HEK293T (cell line): ENCODE measurements around the gene KIFC3.

Experiments used
- ARNT ChIP-seq: fragments of 450-650 bp; IDR thresholded peaks from 2 replicates; pipeline ENCODE4 v1.6.1; 2017; ENCODE audit warnings: mild to moderate bottlenecking
- BHLHE40 ChIP-seq: fragments of 450-650 bp; IDR thresholded peaks from 2 replicates; pipeline ENCODE4 v1.6.1; 2016; ENCODE audit warnings: mild to moderate bottlenecking, moderate library complexity, borderline replicate concordance
- FOXA1 ChIP-seq: fragments of 450-650 bp; IDR thresholded peaks from 2 replicates; pipeline ENCODE4 v1.6.1; 2016; ENCODE audit warnings: mild to moderate bottlenecking
- FOXK2 ChIP-seq: fragments of 450-650 bp; IDR thresholded peaks from 2 replicates; pipeline ENCODE4 v1.6.1; 2016; ENCODE audit warnings: mild to moderate bottlenecking
- HDGF ChIP-seq: fragments of 450-650 bp; IDR thresholded peaks from 2 replicates; pipeline ENCODE4 v1.6.1; 2017; ENCODE audit warnings: antibody characterized with exemption, borderline replicate concordance
- LEF1 ChIP-seq: fragments of 450-650 bp; IDR thresholded peaks from 2 replicates; pipeline ENCODE4 v1.6.1; 2017; ENCODE audit warnings: mild to moderate bottlenecking, borderline replicate concordance
- NFRKB ChIP-seq: fragments of 450-650 bp; IDR thresholded peaks from 2 replicates; pipeline ENCODE4 v1.6.1; 2016; ENCODE audit warnings: mild to moderate bottlenecking, moderate library complexity
- SP1 ChIP-seq: fragments of 450-650 bp; IDR thresholded peaks from 2 replicates; pipeline ENCODE4 v1.6.1; 2017
- TARDBP ChIP-seq: fragments of 450-650 bp; IDR thresholded peaks from 2 replicates; pipeline ENCODE4 v1.6.1; 2016
- ZNF384 ChIP-seq: fragments of 450-650 bp; IDR thresholded peaks from 2 replicates; pipeline ENCODE4 v1.6.1; 2016
- TF ChIP-seq, protein P1 (sequence below): fragments of 450-650 bp; IDR thresholded peaks from 2 replicates; pipeline ENCODE4 v1.6.1; 2016

DNA sequence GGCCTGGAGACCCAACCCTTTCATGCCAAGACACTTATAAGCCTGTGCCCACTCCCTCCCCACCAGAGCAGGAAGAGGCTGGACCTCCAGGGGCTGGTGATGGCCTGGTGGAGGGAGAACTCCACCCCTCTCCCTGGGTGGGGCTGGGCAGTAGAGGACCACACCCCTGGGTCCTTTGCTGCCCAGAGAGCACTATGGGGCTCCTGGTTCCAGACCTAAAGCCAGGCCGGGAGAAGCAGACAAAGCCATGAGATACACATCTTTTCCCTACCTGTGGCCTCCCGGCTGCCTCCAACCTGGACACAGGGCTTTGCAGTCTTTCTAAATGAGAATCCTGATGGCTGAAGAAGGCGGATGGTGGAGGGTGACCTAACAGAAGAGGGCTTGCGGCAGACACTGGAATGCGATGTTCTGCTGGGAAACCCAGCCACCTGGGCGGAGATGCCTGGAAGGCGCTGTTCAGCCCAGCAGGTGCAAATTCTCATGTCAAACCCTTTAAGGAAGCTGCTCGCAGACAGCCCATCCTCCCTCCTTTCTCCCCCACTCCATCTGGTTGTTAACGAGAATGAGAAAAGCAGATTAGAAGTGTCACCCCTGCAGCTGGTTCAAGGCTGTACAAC is 43.9 kb upstream of the KIFC3 start:
- TF ChIP-seq TARDBP (no peak), LEF1 (no peak), BHLHE40 (no peak), NFRKB (no peak), ZNF384 (no peak), ARNT (no peak), FOXK2 (no peak), SP1 (no peak), FOXA1 (no peak), HDGF (no peak)
- TF ChIP-seq, protein P1, sequence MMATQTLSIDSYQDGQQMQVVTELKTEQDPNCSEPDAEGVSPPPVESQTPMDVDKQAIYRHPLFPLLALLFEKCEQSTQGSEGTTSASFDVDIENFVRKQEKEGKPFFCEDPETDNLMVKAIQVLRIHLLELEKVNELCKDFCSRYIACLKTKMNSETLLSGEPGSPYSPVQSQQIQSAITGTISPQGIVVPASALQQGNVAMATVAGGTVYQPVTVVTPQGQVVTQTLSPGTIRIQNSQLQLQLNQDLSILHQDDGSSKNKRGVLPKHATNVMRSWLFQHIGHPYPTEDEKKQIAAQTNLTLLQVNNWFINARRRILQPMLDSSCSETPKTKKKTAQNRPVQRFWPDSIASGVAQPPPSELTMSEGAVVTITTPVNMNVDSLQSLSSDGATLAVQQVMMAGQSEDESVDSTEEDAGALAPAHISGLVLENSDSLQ, result no peak
